Hypothalamus (tissue), 51 donors: ENCODE data around the gene SAMHD1.
"Not testable (repeated sequence)": the region's sequence is repeated elsewhere in the genome, so short reads cannot be mapped to it uniquely, and the experiment has no call there.

Source experiments
- DNase-seq, 51 donors: peaks; one replicate each; lab custom pipeline; 2025; lab: John Stamatoyannopoulos, UW

The SAMHD1 gene

GRCh38 chr20:36956674-36957073 lies 5.2 kb upstream of the SAMHD1 start:
- DNase-seq: no peak

DNA sequence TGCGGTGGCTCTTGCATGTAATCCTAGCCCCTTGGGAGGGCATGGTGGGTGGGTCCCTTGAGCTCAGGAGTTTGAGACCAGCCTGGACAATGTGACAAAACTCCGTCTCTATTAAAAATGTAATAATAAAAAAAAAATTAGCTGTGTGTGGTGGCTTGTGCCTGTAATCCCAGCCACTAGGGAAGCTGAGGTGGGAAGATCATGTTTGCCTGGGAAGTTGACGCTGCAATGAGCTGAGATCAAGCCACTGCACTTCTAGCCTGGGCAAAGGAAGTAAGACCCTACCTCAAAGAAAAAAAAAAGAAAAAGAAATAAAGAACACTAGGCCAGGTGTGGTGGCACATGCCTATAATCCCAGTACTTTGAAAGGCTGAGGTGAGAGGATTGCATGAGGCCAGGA lies 4.5 kb upstream of the SAMHD1 start:
- DNase-seq: no peak

GRCh38 chr20:36951979-36952738 lies 651 bp upstream of the SAMHD1 start:
- no peak for DNase-seq

GRCh38 chr20:36950414-36951197 lies 902 bp downstream of the SAMHD1 start:
- DNase-seq: peak in 9 of 51 donors; percentile 30 to 49 (median 37)

DNA sequence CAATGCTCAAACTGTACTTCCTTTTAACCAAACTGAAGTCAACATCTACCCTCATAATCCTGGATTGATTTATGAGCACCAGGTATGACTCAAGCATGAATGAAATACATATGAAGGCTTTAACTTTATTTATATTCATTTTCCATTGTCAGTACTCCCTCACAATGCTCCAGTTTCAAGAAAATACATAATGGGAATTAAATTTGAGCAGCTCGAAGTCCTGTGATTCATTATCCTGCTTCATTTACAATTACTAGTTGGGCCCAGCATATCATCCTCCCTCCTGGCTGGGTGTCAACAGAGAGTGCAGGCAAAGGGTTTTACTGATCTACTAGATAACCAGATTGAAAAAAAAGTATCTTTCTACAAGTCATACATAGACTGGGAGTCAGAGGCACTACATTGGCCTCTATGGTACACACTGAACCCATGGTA lies 10.1 kb downstream of the SAMHD1 start:
- DNase-seq: no peak

GRCh38 chr20:36937402-36937770 lies 14.1 kb downstream of the SAMHD1 start:
- no peak for DNase-seq

DNA sequence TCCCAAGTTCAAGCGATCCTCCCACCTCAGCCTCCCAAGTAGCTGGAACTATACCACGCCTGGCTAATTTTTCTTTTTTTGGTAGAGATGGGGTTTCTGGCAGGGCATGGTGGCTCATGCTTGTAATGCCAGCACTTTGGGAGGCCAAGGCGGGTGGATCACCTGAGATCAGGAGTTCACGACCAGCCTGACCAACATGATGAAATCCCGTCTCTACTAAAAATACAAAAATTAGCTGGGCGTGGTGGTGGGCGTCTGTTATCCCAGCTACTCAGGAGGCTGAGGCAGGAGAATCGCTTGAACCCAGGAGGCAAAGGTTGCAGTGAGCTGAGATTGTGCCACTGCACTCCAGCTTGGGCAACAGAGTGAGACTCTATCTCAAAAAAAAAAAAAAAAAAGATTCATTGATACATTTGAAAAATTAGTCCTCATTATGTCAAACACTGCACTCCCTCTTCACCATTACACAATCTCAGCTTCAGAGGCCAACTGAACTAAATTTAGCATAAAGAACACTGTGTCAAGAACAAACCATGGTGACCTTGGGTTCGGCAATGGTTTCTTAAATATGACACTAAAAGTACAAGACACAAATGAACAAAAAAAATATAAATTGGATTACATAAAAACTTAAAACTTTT lies 14.6 kb downstream of the SAMHD1 start:
- not testable (repeated sequence) for DNase-seq

DNA sequence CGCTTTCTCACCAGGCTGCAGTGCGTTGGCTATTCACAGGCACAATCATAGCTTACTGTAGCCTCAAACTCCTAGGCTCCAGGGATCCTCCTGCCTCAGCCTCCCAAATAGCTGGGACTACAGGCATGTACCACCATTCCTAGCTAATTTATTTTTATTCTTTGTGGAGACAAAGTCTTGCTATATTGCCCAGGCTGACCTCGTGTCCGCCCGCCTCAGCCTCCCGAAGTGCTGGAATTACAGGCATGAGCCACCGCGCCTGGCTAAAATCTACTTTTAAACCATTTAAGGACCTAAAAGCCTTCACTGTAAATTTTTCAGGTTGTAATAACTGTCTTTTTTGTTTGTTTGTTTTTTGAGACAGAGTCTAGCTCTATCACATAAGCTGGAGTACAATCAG lies 15.2 kb downstream of the SAMHD1 start:
- no peak for DNase-seq

DNA sequence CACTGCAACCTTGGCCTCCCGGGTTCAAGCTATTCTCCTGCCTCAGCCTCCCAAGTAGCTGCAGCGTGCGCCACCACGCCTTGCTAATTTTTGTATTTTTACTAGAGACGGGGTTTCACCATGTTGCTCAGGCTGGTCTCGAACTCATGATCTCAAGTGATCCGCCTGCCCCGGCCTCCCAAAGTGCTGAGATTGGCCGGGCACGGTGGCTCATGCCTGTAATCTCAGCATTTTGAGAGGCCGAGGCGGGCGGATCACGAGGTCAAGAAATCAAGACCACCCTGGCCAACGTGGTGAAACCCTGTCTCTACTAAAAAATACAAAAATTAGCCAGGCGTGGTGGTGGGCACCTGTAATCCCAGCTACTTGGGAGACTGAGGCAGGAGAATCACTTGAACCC lies 17.9 kb downstream of the SAMHD1 start:
- DNase-seq: not testable (repeated sequence)

- no peak for DNase-seq
These were observed 18.8 kb downstream of the SAMHD1 start for GRCh38 chr20:36932476-36933426.

DNA sequence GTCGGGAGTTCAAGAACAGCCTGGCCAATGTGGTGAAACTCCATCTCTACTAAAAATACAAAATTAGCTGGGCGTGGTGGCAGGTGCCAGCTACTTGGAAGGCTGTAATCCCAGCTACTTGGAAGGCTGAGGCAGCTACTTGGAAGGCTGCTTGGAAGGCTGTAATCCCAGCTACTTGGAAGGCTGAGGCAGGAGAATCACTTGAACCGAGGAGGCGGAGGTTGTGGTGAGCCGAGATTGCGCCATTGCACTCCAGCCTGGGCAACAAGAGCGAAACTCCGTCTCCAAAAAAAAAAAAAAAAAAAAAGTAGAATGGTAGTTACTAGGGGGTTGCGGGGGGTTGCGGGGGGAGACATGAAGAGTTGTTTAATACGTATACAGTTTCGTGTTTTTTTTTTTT lies 19.4 kb downstream of the SAMHD1 start:
- not testable (repeated sequence) for DNase-seq

DNA sequence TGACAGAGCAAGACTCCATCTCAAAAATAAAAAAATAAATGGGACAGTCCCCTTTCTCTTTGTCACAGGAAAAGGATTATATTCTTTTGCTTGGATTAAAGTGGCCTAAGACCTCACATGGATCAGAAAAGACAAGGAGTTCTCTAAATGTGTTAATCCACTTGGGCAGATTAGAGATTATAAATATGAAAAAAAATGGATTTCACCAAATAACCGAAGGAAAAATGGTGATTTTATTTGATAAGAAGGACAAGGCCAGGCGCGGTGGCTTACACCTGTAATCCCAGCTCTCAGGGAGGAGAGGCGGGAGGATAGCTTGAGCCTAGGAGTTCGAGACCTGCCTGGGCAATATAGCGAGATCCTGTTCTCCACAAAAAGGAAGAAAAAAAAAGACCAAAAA lies 21.8 kb downstream of the SAMHD1 start:
- no peak for DNase-seq

GRCh38 chr20:36929290-36929689 lies 22.2 kb downstream of the SAMHD1 start:
- DNase-seq: no peak

- DNase-seq: no peak
These were observed 23.8 kb downstream of the SAMHD1 start for GRCh38 chr20:36927704-36928103.

DNA sequence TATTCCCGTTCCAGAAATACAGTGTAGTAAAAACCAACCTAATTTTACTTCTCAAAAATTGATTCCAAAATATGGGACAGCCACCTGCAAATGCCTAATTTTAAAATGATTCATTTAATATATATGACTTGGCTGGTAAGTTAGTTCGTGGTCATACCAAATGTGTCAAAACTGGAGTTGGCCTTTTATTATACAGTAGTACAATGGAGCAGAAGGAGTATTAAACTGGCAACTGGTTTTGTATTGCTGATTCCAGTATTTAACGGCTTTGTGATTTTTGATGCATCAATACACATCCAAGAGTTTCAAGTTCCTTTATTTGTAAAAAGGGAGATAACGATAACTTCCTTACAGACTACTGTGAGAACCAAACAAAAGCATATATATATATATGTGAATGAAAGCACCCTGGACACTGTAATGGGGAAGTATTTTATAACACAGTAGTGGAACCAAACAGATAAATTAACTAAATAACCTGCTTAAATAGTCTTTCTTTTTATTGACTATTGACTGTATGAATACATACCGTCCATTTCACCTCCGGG lies 24.8 kb downstream of the SAMHD1 start:
- no peak for DNase-seq

DNA sequence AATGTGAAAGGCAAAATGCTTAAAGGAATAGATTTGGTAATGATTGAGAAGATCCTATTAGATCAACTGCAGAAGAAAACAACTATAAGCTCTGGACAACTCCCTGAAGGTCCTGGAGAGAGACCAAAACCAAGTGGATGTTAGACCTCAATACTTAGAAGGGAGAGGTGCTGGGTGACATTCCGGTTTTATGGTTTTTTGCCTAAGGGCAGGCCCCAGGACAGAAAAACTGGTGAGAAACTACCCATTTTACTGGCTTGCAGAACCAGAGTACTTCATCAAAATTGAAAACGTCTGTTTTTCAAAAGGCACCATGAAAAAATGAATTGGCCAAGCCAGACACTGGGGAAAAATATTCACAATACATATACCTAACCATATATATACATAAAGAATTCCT lies 26.3 kb downstream of the SAMHD1 start:
- no peak for DNase-seq

- DNase-seq: no peak
These were observed 27.1 kb downstream of the SAMHD1 start for GRCh38 chr20:36924167-36925045.

GRCh38 chr20:36920334-36920730 lies 31.2 kb downstream of the SAMHD1 start:
- no peak for DNase-seq

DNA sequence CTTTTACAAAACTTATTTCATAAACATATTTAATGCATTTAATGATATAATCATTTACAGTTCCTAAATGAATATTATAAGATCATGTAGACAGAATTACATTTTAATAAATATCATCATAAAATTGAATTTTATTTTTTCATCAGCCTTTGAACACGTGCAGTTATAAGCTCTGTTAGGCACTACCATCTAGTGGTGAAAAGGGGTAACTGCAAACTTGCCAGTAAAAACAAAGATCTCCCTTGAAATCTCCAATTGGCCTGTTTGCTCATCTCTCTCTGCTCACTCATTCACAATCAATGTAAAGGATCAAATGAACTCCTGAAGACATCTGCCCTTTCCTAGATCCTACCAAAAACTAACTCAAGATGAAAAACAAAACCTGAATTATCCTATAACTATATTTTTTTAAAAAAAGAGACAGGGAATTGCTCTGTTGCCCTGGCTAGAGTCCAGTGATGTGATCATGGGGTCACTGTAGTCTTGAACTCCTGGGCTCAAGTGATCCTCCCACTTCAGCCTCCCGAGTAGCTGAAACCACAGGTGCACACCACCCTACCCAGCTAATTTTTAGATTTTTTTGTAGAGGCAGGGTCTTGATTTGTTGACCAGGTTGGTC lies 31.7 kb downstream of the SAMHD1 start:
- peak in 5 of 51 donors; percentile 3 to 40 (median 15) for DNase-seq
